ENCODE data around the gene PPDPF.

Gene PPDPF

DNA sequence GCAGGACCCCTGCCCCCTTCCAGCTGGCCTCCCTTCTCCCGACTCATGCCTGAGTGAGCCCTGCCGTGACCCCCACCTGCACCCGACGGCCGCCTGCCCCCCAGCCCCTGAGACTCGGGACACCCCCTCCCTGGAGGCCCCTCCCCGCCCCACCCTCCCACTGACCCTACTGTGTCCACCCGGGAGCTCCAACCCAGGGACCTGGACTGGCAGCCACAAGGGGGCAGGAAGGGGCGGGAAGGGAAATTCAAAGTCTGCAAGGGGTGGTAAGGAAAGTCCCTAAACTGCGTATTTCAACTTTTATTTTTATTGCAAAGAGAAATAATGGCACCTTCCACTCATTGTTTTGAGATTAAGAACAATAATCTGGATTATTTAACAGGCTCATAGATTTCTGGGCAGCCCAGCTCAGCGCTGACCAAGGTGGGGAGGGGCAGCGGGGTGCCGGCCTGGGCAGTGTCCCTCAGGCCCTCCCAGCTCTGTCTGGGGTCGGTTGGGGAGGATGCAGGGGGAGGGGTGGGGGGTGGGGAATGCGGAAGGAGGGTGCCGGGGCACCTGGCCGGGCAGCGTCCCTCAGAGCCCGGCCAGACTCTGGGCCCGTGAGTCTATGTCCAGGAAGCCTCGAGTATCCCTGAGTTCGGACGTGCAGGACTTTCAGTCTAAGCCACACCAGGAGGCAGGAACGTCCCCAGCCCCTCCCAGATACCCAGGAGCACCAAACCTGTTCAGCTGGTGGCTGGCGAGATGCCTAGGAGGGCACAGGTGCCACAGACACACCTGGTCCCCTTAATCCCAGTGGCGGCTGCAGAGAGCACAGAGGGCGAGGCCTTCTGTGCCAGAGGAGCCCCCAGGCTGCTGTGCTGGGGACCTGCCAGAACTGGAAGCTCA lies 17.9 kb downstream of the PPDPF start:
- no peak for DNase-seq (ENCODE audit: low read depth)

DNA sequence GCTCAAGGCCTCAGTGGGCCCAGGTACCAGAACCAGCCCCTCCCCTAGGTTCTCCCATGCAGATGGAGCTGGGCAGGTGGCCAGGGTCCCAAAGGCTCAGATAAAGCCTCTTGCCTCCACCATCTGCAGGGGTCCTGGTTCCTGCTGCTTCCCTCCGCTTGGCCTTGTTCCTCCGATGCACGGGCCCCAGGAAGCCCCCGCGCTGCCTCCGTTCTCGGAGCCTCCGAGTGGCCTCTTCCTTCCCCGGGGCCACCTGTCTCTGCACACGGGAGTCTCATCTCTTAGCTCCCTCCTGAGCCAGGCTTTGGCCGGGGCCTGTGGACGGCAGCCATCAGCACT lies 18.5 kb downstream of the PPDPF start:
- DNase-seq (ENCODE audit: low read depth): no peak

DNA sequence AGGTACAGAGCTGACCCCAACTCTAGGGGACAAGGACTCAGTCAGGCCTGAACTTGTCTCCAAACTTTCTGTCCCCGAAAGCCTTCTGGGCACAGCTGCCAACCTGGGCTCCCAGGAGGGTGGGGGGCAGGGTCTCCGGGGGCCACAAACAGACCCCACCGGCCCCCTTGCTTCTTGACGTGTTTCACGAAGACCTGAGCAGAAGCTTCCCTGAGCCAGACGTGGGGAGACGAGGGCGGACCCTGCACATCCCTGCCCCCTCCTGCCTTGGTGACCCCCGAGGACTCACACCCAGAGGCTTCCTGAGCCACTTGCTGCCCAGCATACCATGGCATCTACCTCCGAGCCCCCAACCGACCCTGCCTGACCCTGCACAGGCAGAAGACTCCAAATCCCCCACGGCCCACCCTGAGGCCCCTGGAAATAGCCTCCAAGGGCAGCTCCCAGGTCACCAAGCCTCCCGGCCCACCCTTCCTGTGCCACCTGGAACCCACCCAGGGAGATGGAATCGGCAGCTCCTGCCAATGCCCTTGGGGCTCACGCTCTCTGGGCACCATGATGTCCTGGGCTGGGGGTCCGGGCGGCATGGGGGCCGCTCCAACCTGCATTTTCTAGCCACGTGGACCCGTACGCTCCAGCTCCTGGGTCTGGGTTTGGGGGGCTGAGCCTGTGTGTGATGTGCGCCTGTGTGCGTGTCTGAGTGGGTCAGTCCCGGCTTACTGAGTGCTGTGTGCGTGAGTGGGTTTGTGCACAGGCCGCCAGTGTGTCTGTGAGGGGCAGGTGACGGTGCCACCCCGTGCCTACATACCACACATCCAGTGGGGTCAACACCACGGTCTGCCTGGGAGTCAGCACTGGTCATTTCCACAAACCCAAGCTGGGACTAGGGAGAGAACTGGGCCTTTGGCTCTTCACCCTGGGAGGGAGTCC lies 19.1 kb downstream of the PPDPF start:
- no peak for DNase-seq (ENCODE audit: low read depth)

DNA sequence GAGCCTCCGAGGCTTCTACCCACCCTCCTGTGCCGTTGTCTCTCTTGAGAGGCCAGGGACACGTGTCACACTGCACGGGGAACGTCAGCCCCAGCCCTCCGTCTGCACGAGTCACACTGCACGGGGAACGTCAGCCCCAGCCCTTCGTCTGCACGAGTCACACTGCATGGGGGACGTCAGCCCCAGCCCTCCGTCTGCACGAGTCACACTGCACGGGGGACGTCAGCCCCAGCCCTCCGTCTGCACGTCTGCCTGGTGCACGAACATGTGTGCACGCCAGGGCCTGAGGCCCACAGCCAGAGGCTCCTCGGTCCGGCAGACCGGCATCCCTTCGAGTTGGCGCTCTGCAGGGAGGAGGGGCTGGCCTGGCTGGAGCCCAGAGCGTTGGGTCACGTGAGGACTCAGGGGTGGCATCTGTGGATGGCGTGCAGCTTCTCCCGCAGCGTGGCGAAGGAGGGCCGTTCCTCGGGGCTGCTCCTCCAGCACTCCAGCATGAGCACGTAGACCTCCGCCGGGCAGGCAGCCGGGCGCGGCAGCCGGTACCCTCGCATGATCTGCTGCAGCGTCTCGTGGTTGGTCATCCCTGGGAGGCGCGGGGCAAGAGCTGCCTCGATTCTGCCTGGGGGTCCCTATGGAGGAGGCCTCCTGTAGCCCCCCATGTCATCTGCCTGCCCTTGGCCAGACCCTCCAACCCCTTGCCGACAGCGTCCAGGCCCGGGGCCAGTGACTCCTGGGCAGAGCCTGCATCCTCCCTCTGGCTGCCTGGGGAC lies 20.0 kb downstream of the PPDPF start:
- no peak for DNase-seq (ENCODE audit: low read depth)

DNA sequence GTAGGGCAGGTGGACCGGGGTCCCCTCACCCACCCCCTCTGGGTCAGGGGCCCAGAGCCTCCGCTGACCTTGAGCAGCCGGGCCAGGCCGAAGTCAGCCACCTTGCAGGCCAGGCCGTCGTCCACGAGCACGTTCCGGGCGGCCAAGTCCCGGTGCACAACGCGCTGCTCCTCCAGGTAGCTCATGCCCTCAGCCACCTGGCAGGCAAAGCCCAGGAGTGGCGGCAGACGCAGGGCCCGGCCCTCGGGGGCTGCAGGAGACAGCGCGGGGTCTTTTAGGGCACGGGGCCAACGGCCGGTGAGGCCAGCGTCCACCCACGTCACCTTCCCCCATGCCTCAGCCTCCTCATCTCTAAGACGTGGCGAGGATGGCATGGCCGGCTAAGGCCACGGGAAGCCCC lies 20.8 kb downstream of the PPDPF start:
- no peak for DNase-seq (ENCODE audit: low read depth)

DNA sequence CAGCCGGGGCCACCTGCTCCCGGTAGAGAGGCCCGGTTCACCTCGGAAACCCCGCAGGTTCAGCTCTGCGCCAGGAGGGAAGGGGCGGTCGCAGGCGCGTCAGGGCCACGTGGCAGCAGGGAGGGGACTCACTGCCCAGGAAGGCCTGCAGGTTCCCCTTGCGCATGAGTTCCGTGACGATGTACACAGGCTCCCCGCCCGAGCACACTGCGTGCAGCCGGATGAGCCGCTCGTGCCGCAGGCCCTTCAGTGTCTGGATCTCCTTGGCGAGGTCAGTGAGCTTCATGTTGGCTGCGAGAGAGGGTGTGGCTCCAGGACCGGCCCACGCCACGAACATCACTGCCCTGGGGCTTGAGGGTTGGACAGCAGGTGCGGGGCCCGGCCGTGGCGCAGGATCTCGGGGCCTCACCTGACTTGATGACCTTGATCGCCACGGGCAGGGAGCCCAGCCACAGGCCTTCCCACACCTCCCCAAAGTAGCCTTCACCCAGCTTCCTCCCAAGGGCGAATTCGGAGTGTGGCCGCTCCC lies 21.5 kb downstream of the PPDPF start:
- no peak for DNase-seq (ENCODE audit: low read depth)

DNA sequence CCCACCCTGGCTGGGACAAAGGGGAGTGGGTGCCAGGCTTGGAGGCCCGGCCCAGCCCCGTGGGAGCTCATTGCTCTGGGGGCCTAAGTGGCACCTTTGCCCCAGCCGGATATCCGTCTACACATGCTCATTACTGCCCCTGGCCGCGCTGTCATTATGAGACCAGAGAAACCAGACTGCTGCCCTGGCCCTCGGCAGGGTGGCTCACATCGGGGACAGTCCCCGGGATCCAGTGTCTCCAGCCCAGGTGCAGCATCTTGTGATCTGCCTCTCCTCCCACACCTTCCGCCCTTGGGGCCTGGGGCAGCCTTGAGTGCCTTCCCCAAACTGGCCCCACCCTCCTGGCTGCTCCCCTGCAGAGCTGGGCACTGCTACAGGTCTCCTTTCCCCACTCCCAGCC lies 22.1 kb downstream of the PPDPF start:
- no peak for DNase-seq (ENCODE audit: low read depth)

DNA sequence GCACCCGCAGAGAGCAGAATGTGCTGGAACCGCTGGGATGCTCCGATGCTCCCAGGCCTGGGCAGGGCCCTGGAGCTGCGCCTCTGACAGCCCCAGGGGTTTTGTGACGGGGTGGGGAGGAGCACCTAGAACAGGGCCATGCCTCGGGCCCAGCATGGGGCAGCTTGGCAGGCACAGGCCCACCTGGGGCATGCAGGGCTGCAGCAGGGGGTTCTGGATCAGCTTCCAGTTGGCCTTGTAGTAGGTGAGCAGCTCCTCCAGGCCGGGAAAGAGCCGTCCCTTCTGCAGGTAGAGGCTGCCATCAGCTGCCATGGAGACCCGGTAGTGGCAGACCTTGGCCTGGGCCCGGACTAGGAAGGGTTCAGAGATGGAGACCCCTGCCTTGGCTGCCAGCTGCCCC lies 22.6 kb downstream of the PPDPF start:
- DNase-seq (ENCODE audit: low read depth): no peak

DNA sequence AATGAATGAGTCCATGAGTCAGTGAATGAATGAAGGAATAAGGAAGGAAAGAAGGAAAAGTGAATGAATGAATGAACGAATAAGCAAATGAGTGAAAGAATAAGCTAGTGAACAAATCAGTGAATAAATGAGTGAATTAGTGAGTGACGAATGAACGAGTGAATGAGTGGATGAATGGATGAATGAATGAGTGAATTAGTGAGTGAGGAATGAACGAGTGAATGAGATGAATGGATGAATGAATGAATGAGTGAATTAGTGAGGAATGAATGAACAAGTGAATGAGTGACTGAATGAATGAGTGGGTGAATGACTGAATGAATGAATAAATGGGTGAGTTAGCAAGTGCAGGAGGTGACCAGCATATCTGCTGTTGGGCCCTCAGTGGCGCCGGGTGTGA lies 23.2 kb downstream of the PPDPF start:
- DNase-seq (ENCODE audit: low read depth): no peak

DNA sequence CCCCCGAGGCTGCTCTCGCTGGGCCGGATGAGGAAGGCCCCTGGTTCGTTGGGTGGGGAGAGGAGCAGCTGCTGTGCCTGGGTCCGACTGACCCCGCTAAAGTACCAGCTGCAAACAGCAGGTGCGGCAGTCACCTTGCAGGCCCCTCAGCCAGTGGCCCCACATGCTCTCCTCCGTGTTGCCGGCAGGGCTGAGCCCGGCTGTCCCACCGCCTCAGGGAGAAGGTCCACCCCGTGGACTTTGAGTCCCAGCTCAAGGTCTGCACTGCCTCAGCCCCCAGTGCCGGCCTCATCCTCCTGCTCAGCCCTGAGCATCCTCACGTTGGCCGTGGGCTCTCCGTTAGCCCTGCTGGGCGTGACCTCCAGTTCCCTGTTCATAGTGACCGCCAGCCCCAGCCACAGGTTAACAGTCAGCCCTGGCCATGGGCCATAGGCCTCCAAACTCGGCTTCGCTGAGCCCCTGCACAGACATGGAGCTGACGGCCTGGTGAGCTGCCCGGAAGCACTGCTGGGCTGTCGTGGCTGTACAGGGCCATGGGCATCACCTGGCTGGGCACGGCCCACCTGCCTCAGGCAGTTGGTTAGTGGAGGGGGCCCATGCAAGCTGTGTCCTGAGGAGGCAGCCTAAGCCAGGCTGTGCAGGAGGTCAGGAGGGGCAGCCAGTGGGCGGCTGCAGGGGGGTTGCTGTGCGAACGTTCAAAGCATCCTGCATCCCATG lies 23.8 kb downstream of the PPDPF start:
- no peak for DNase-seq (ENCODE audit: low read depth)

DNA sequence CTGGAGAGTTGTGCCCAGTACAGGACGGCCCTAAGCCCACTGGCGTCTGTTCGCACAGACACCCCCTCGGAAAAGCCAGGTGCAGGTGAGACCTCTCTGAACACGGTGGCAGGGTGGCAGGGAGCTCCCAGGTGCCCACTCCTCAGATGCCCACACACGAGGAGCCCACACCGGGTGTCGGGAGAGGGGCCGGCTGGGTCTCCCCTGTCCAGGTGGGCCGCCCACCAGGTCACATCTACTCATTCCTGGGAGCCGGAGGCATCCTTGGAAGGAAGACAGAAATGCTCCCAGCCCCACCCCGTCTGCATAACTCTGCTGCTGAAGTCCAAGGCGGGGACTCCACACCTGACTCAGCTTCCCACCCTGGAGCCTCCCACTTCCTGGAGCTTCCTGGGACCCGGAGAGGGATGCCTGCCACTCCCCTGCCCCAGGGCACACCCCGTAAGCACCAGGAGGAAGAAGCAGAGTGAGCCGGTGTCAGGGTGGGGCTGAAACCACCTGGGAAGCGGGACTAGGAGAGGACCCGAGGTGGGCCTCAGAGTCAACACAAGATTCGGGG lies 24.5 kb downstream of the PPDPF start:
- DNase-seq (ENCODE audit: low read depth): no peak

DNA sequence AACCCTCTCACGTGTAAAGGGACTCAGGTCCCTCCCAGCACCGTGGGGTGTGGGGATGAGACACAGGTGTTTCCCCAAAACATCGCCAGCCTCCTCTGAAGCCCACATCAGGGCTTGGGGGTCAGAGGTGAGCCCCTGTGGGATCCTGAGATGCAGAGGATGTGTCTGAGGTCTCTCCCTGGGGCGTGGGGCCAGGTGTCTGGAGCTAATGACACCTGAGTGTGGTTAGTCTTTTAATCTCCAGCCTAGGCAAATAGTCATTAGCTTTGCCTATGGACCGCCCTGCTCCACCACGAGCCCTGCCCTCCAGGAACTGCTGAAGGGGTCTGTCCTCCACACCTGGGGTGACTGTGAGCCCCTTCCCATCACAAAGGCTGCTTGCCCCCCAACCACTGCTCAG lies 25.2 kb downstream of the PPDPF start:
- no peak for DNase-seq (ENCODE audit: low read depth)

DNA sequence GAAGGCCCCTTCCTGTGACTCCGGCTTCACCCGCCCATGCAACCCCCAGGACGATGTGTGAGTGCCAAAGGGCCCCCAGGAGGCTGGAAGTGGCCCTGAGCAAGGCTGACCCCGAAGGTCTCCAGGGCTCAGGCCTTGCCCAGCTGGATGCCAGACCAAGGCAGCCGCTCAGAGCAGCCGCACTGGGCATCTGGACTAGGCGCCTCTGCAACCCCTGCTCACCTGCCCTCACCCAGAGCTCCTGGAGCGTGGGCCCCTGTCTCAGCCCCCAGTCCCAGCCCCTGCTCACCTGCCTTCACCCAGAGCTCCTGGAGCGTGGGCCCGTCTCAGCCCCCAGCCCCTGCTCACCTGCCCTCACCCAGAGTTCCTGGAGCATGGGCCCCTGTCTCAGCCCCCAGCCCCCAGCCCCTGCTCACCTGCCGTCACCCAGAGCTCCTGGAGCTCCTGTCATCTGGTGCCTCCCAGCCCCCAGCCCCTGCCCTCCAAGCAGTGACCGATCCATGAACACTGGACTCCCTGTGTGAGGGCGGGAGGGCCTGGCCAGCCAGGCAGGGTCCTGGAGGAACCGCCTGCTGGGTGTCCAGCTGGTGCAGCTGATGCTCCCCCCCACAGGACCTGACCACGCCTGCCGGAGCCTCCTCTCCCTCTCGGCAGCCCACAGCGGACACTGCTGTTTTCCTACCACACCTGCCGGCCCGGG lies 25.8 kb downstream of the PPDPF start:
- DNase-seq (ENCODE audit: low read depth): no peak

DNA sequence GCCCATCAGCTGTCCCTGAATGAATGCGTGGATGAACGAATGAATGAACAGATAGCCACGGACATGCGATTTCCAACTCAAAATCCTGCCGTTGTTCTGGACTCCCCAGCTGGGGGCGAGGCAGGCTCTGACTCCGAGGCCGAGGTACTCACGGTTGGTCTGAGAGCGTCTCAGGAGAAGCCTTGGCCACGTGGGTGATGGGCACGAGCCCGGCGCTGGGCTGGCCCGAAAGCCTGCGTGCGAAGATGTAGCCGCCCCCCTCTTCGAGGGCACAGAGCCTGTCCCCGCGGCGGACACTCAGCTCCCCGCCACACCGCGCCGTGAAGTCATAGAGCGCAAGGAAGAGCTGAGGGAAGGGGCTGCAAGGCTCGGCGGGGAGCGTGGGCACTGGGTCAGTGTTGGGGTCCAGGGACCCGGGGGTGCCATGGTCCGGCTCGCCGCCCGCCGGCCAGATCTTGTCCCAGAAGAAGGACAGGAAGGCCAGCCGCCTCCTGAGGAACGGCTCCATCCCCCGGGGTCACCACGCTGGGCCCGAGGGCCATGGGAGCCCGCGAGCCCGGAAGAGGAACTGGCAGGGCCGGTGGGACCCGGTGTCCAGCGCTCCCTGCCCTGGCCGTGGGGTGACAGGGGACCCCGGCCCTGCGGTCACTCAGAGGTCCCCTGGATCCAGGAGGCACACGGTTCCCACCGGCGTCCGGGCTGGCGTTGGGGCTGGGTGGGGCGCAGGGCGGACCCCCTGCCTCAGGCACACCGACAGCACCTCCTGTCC lies 26.6 kb downstream of the PPDPF start:
- no peak for DNase-seq (ENCODE audit: low read depth)

DNA sequence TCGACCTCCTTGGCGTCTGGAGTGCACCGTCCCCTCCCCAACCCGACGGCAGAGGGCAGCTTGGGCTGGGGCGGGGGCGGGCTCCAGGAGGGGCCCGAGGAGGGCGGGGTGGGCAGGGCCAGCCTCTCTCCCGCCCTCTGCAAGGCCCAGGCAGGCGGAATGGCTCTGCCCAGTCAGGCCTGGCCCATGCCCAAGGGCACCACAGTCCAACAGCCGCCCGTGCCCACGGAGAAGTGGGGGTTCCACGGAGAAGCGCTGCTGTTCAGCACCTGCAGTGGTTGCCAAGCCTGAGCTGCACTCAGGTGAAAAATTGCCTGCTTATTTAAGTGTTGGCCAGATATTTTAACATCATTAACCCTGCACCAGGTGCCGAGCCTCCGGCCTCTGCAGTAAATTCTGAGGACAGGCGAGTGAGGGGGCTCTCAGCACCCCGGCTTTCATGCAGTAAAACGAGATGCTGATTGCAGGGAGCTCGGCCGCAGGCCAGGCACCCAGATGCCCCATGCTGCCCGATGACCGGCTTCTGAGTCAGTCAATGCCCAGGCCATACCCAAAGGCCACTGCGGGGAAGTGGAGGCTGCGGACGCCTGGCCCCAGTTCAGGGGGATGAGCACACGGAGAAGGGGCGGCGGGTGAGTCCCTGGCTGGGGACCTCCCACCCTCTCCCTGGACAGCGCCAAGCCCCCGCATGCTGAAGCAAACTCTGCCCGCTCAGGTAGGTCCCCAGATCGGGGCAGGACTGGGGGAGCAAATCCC lies 27.3 kb downstream of the PPDPF start, which contains the start of gene SRMS:
Gene SRMS, minus strand, starts transcription at position 25 of the 756 bp plus-strand sequence. CDS start 286 bp downstream, outside the sequence.
- DNase-seq (ENCODE audit: low read depth): no peak

DNA sequence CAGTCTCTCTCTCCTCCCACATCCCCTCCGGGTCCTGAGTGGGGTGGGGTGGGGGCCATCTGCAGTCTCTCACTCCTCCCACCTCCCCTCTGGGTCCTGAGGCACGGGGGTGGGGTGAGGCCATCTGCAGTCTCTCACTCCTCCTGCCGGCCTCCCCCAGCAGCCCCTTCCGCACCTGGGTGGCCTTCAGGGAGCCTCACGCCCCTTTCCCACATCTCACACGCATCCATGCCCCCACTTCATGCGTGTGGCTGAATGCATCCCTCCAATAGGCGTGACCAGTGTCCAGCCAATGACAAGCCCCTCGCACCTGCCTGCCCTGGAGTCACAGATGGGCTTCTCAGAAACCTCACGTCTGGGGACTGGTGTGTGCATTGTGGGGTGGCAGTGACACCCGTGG lies 28.0 kb downstream of the PPDPF start:
- DNase-seq (ENCODE audit: low read depth): no peak

DNA sequence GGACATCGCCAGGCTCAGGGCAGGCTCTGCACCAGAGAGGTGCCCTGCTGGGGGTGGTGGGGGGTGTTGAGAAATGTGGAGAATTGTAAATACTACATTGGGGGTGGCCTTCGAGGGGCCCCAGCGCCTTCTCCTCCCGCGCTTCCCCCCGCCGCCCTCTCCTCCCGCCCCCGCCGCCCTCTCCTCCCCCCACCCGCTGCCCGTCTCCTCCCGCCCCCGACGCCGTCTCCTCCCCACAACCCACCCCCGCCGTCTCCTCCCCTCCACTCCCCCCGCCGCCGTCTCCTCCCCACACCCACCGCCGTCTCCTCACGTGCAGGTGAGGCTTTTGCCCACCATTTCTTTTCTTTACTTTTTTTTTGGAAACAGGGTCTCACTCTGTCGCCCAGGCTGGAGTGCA lies 28.5 kb downstream of the PPDPF start:
- no peak for DNase-seq (ENCODE audit: low read depth)

DNA sequence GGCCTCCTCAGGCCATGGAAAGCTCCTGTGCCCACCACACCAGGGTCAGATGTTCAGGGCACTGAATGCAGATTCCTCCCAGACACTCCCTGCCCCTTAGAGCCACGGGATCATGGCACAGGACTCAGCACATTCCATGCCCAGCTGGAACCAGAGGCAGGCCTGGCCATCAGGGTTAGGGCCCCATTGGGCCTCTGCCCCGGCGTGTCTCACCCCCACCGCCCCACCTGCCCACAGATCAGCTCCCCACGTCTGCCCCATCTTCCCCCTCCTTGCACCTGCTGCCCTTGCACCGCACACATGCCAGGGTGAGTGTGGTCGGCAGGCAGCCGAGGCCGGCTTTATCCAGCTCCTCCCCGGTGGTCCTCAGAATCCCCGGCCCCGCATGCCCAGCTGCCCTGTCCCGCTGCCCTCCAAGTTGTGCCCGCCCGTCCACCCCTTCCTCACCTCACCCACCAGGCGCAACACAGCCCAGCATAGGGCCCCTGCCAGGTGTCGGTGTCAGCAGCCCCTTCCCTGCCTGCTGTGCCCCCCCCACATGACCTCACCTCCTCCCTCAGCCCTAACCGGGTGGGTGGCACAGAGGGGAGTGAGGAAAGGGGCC lies 29.2 kb downstream of the PPDPF start:
- no peak for DNase-seq (ENCODE audit: low read depth)

Measured in activated T-helper 1 cell treated with Interleukin-2 at 50 U/mL for 16 hours (primary cell).